GM18505 (cell line): Measurements from ENCODE around the gene FGGY.
"Not testable (repeated sequence)": the region's sequence is repeated elsewhere in the genome, so short reads cannot be mapped to it uniquely, and the experiment has no call there.

Experiments used
- ATAC-seq: cut with Tn5 transposase; IDR thresholded peaks from one replicate; pipeline ENCODE4 v1.9.1; 2021; ENCODE audit not compliant: unreplicated experiment
- POLR2A ChIP-seq: IDR thresholded peaks from 4 replicates; pipeline ENCODE4 v1.6.1; 2011; ENCODE audit warnings: borderline replicate concordance; ENCODE audit not compliant: insufficient read depth, insufficient read length; ENCODE audit errors: extremely low read depth

FGGY gene

DNA sequence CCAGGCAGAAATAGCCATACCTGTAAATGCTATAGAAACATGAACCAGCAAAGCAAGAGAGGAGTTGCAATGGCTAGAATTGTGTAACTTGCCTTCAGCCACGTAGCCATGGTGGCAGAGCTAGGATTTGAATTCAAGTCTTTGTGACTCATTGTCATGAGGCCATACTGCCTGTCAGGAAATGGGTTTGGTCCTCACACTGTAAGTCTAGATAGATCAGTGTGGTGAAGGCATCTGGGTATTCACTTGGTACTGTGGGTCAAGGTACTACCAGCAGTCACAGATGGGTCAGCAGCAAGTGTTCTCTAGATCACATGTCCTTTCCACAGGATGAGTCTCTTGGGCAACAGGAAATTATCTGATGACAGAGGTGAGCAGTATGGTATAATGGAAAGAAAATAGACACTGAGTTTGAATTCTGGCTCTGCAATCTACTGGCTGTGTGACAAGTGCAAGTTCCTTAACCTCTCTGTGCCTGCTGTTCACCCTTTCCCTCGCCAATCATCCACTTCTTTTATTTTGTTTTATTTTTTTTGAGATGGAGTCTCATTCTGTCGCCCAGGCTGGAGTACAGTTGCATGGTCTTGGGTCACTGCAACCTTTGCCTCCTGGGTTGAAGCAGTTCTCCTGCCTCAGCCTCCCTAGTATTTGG, 36.9 kb downstream of the FGGY start:
- no peak for ATAC-seq

DNA sequence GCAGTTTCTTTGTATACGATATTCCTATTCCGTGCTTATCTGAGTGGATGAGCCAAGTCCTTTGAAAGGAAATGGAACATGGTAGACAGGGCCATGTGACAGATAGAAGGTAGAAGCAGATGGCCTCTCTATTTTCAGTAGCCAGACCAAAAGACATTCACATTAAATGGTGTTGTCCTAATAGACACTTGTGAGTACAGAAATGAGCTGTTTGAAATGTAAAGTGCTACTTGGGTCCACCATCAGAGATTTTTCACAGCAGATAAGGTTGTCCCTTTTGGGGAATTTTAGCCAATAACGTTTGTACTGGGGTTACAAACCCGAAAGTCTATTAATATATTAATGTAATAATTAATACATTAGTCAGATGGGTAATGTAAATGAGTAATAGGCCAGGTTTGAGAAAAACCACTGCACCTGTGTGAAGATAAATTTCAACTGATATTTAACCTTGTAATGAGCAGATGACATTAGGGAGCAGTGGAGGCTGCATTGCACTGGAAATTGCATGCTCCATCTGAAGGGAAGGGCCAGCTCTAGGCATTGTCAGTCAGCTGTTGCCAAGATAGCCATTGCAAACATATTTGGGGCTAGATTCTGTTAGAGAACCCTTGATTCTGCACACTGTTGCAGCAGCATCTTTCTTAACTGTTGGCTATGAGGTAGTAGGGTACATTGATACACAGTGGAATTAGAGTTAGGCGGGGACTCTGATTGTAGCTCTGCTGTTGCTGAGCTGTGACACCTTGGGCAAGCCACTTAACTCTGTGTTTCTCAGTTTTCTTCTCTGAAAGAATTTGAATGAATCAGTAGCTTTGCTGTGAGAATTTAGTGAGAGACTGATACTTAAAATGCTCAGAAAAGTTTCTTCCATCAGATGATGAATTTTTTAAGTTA, 43.8 kb downstream of the FGGY start:
- ATAC-seq = no peak
- TF ChIP-seq POLR2A = no peak

More for the DNA sequence above, 36.9 kb downstream of the FGGY start:
- TF ChIP-seq POLR2A = no peak

DNA sequence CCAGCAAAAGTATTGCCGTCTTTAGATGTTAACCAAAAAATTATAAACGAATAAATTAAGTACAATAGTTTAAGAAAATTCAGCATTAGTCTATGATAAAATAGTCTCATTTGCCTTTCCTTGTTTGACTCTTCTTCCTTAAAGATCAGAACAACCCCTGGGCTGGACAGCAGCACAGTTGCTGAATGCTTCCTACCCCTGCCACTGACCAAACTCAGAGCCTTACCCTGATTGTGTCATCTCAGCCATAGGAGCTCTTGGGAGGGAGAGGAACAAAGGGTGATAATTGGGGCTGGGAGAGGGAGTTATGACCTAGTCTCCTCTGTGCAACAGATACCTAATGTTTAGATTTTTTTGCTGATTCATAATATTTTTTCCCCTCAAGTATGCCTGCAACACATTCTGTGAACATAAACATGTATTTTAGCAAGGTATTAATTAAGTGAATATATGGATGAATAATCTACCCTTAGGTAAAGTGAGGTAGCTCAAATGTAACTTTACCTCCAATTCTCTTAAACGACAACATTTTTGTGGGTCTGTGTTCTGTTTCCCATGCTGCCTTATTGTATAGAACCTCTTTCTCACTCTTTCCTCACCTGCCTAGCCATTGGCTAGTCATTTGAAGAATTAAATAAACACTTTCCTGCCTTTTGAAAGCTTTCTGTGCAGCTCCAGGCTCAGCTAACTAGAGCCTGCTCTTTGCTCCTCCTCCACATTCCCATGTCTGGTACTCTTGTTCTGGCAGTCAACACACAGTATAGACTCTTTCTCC, 46.1 kb downstream of the FGGY start:
- no peak for ATAC-seq
- TF ChIP-seq POLR2A = no peak

DNA sequence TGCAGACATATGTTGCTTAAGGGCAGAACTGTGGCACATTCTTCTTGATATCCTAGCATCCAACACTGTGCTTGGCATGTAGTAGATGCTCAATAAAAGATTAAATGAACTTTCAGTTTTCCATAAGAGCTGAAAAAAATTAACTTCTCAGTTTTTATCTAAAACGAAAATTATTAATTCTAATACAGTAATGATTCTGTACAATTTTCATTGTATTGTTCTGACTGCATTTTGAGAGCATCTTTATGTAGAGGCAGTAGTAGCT, 46.6 kb downstream of the FGGY start:
- no peak for TF ChIP-seq POLR2A
- no peak for ATAC-seq

DNA sequence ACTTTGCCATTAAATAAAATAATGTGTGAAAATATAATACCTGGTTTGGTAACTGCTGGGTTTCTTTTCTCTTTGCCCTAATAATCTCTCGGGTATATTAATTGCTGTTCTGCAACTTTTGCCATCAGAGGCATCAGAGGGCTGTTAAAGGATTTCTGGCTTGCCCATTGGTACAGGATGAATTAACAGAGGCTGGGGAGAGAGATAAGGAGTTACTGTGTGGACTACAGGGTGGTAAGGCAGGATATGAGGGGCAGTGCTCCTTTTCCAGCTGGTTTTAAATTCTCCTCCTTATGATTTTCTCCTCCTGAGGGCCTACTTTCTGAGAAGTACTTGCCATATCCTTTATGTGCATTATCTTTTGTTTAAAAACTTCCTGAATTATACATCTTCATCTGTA, 48.3 kb downstream of the FGGY start:
- TF ChIP-seq POLR2A = no peak
- no peak for ATAC-seq

DNA sequence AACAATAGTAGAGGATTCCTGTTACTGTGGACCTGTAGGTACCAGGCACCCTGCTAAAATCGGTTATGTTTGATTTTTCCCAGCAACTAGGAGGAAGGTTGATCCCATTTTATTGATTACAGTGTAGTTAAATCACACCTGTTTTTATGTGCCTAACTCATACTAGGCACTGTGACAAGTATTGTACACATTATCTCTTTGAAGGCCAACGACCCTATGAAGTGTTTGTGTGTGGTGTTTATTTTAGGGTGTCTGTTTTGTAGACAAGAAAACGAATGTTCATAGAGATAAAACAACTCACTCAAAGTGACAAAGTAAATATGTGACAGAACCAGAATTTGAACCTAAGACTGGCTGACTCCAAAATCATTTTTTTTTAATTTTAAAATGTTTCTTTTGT, 49.5 kb downstream of the FGGY start:
- TF ChIP-seq POLR2A = no peak
- no peak for ATAC-seq

DNA sequence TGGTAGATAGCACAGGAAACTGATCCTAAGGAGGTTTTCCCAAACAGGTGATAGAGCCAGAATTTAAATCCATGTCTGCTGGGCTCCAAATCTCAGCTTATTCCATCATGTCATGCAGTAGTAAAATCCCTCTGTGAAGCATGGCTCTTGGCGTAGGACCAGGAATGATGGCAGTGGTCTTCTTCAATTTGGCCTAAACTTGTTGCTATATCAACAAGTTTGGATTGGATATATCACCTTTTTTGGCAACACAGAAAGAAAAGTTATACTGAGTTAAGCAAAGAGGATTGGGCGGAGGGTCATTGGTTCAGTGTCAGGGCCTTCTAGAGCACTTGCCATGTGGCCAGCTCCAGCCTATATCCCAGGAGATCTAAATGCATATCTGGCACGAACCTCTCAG, 52.2 kb downstream of the FGGY start:
- no peak for TF ChIP-seq POLR2A
- no peak for ATAC-seq

DNA sequence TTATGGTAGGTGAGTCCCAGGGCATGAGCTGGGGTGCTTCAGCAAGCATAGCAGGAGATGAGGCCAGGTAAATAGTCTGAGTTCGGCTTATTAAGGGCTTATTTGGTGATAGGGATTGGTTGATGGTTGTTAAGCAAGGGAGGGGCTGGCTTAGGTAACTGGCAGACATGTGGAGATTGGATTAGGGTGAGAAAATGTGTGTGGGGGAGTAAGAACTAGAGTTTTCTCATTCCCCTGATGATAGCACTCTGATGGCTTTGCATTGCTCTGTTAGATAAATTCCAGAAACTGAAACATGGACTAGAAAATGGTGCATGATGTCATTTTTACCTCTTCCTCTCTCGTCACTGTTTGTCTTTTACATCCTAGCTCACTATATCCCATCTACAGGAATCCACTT, 53.6 kb downstream of the FGGY start:
- ATAC-seq = no peak

DNA sequence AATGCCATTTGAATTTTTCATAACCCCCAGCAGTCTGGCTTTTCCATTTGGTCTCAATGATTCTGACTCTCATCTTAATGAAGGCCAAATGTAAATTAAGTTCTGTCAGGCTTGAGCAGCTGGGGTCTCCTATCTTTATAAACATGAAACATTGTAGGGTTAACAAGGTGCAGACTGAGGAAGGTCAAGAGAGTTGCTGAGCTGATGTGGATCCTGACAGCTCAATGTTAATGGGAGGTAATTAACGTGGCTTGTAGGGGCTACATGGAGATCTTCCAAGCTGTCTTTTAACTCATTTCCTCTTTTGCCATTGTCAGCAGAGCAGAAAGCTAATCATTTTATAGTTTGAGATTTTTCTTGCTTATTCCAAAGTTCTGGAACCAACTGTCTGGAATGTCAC, 55.2 kb downstream of the FGGY start:
- no peak for TF ChIP-seq POLR2A
- ATAC-seq = no peak

More for the DNA sequence above, 53.6 kb downstream of the FGGY start:
- TF ChIP-seq POLR2A = no peak

DNA sequence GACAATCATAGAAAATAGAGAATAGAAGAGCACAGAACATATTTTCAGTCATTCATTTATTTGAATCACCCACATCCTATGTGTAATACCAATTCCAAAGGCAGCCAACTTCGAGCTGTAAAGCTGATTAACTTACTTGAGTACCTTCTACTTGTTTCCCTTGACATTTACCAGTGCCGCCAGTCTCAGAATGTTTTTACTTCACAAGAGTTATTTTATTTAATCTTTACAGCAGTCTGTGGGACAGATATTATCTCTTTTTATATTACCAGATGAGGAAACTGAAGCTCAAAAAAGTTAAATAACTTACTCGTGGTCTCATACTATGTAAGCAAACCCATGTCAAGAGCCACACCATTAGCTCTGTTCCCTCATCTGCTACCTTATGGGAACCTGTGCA, 56.6 kb downstream of the FGGY start:
- ATAC-seq = no peak
- no peak for TF ChIP-seq POLR2A

DNA sequence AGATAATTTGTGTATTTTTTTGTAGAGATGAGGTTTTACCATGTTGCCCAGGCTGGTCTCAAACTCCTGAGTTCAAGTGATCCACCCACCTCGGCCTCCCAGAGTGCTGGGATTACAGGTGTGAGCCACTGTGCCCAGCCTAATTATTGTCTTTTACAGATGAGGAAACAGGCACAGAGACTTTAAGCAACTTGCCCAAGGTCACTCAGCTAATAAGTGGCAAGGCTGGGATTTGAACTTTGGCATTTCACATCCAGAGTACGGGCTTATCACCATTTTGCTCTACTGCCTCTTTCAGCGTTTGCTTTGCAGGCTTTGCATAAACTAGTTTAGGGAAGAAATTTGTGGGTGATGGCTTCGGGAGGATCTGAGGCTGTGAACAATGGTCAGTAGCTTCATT, 57.3 kb downstream of the FGGY start:
- ATAC-seq = not testable (repeated sequence)

DNA sequence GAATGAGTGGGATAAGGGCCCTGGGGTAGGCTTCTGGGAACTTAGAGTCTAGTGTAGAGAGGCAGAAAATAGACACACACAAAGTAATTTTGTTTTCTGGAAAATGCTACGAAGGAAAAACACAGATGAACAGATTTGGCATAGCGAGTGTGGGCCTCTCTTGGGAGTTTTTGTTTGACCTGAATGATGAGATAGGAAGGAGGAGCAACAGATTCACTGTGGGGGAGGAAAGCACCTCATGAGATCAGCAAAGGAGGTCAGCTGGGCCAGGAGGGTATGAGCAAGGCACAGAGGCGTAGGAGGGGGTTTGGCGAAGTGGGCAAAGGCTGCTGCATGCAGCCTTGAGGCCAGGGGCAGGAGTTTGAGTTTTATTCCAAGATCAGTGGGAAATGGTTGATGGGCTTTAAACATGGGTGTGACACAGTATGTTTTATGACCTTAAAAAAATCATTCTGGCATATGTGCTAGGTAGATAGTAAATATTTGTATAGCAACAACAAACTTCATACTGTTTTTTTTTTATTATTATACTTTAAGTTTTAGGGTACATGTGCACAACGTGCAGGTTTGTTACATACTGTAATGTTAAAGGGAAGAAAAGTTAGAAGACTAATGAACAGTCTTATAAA, 57.9 kb downstream of the FGGY start:
- TF ChIP-seq POLR2A = no peak
- ATAC-seq = peak; percentile 57

DNA sequence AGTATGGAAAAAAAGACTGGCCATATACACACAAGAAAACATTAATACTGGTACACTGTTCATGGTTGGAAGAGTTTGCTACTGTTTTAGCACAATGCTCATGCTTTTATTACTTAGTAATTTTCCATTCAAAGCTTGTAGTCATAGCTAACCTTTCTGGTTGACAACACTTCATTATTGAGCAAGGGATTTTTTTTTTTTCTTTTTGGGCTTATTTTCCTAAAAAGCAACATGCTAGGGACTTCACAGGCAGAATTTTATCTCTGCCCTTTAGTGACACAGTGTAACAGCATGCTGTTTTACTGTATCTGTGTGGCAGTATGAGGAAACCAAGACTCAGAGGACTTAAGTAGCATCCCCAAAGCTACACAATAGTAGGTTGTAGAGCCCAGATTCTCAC, 58.5 kb downstream of the FGGY start:
- no peak for TF ChIP-seq POLR2A
- ATAC-seq = peak; percentile 64
